Vagina (tissue), 2 donors: Measurements from ENCODE around the gene DGCR8. TPM values are rescaled to one million over a fixed set of nuclear protein-coding genes. Genes with fewer than 3 reads are reported as not detected.

Experiments used
- DNase-seq, 2 donors: peaks; one replicate each; pipeline ENCODE4 v3.0.0-alpha.2; 2017; ENCODE audit errors: extremely low spot score in 2 of 2
- H3K27ac ChIP-seq: fragments of 200-600 bp; sonication (generic); one replicate; pipeline ENCODE4 v1.5.1; 2019
- H3K27me3 ChIP-seq: fragments of 200-600 bp; sonication (generic); one replicate; pipeline ENCODE4 v1.5.1; 2019
- H3K36me3 ChIP-seq, 2 donors: fragments of 200-600 bp; sonication (generic); one replicate each; pipeline ENCODE4 v1.5.1; 2017 to 2019
- H3K4me1 ChIP-seq: fragments of 200-600 bp; sonication (generic); one replicate; pipeline ENCODE4 v1.5.1; 2019
- H3K4me3 ChIP-seq, 2 donors: fragments of 200-600 bp; sonication (generic); 1 replicate in 1 of 2; 2 replicates in 1 of 2; pipeline ENCODE4 v1.5.1; 2016 to 2019
- H3K9me3 ChIP-seq: fragments of 200-600 bp; sonication (generic); one replicate; pipeline ENCODE4 v1.5.1; 2019
- POLR2A ChIP-seq, 2 donors: fragments of 450-650 bp; IDR thresholded peaks; one replicate each; pipeline ENCODE4 v1.6.1; 2017; ENCODE audit warnings: antibody characterized with exemption in 2 of 2, mild to moderate bottlenecking in 2 of 2, moderate library complexity in 2 of 2
- POLR2AphosphoS5 ChIP-seq, 2 donors: sonication (generic); formaldehyde crosslinking; IDR thresholded peaks; one replicate each; pipeline ENCODE4 v1.9.0; 2017; ENCODE audit warnings: antibody characterized with exemption in 2 of 2, mild to moderate bottlenecking in 2 of 2, low read depth in 1 of 2; ENCODE audit not compliant: insufficient read depth in 1 of 2
- intact Hi-C: fragments of 100-400 bp; cut with DNase I; formaldehyde crosslinking; loops from one replicate; pipeline ENCODE4 v1.15.1; 2023
- total RNA-seq: library from RNA; depleted of rRNA; stranded (reverse); fragments of >200 nt; gene quantifications from one replicate; pipeline ENCODE4 v1.2.3, GENCODE V29; 2016
- TF ChIP-seq, protein P1 (sequence below), 3 experiments: fragments of 450-650 bp in 2 of 3; fragments of 200-600 bp in 1 of 3; sonication (generic) in 1 of 3; IDR thresholded peaks; one replicate each; pipeline ENCODE4 v1.5.1; 2017 to 2019; ENCODE audit warnings: antibody characterized with exemption in 3 of 3, mild to moderate bottlenecking in 2 of 3, moderate library complexity in 2 of 3

DGCR8 gene
- total RNA-seq, 1 donor from 2014 or later: 27.3 TPM

DNA sequence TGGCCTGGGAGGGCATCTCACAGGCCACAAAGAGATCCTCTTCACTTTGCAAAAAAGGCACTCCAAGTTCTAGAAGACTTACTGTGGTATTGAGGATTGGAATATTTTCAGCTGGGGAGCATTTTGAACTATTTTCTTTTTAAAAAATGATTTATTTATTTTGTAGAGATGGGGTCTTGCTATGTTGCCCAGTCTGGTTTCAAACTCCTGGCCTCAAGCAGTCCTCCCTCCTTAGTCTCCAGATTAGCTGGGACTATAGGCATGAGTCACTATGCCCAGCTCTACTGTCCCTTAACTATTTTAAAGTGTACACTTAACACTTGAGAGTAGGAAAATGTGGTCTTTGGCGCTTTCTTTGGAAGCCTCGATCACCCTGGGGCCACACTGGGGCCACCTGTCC lies 24.9 kb upstream of the DGCR8 start:
- no peaks in the 10 kb centered on the region for H3K4me1 ChIP-seq
- TF ChIP-seq POLR2A (IDR thresholded peaks at IDR 0.05): no peak
- no peak for TF ChIP-seq POLR2AphosphoS5 (IDR thresholded peaks at IDR 0.05; ENCODE audit: insufficient read depth in 1 of 2, low read depth in 1 of 2)
- TF ChIP-seq, protein P1, sequence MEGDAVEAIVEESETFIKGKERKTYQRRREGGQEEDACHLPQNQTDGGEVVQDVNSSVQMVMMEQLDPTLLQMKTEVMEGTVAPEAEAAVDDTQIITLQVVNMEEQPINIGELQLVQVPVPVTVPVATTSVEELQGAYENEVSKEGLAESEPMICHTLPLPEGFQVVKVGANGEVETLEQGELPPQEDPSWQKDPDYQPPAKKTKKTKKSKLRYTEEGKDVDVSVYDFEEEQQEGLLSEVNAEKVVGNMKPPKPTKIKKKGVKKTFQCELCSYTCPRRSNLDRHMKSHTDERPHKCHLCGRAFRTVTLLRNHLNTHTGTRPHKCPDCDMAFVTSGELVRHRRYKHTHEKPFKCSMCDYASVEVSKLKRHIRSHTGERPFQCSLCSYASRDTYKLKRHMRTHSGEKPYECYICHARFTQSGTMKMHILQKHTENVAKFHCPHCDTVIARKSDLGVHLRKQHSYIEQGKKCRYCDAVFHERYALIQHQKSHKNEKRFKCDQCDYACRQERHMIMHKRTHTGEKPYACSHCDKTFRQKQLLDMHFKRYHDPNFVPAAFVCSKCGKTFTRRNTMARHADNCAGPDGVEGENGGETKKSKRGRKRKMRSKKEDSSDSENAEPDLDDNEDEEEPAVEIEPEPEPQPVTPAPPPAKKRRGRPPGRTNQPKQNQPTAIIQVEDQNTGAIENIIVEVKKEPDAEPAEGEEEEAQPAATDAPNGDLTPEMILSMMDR (IDR thresholded peaks at IDR 0.05): no peak

DNA sequence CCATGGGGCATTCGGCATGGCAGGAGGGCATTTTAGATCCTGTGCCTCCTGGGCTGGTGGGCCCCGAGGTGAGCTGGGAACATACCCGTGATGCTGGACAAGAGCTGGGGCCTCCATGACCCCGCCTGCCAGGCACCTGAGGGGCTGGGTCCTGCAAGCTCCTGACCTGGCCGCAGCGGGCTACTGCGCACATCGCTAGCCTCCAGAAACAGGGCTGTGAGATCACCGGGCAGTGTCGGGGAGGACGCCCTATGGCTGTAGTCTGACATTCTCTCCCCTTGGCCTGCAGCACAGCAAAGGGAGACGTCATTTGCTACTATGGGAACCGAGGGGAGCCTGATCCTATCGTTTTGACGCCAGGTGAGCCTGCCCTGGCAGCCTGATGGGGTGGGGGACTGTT lies 24.4 kb upstream of the DGCR8 start:
- no peaks in the 10 kb centered on the region for H3K4me1 ChIP-seq

More for the DNA sequence above, 24.9 kb upstream of the DGCR8 start:
- intact Hi-C loops: no loop called here
- H3K36me3 ChIP-seq: peaks cover 0 to 34% of the 10 kb centered on the region in 2 donors
- no peaks in the 10 kb centered on the region for H3K9me3 ChIP-seq
- H3K27ac ChIP-seq: no peak overlapping the region
- H3K27me3 ChIP-seq: no peaks in the 10 kb centered on the region
- no peak for DNase-seq
- no peak overlapping the region for H3K4me3 ChIP-seq

DNA sequence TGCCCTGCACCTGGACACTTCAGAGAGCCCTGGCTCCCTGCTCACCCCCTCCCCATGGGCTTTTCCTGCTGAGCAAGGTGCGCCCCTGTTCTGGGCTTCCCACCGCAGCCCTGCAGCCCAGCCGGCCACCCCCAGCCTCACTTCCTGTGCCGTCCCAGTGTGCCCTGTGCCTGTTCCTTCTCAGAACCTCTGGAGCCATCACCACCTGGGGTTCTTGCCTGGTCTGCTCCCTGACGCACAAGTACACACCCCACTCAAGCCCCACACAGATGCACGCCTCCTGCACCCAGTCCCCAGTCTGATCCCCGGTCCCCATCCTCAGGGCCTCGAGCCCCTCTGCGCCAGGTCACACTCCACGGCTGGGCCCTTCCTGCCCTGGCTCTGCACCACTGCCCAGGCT lies 23.9 kb upstream of the DGCR8 start:
- intact Hi-C loops: no loop called here
- H3K4me3 ChIP-seq: no peak overlapping the region
- no peaks in the 10 kb centered on the region for H3K4me1 ChIP-seq
- DNase-seq: no peak
- H3K27me3 ChIP-seq: no peaks in the 10 kb centered on the region
- H3K9me3 ChIP-seq: no peaks in the 10 kb centered on the region
- H3K36me3 ChIP-seq: peaks cover 0 to 34% of the 10 kb centered on the region in 2 donors
- no peak for TF ChIP-seq POLR2A (IDR thresholded peaks at IDR 0.05)
- TF ChIP-seq, protein P1 (IDR thresholded peaks at IDR 0.05): no peak
- no peak for TF ChIP-seq POLR2AphosphoS5 (IDR thresholded peaks at IDR 0.05; ENCODE audit: insufficient read depth in 1 of 2, low read depth in 1 of 2)
- no peak overlapping the region for H3K27ac ChIP-seq

More for the DNA sequence above, 24.4 kb upstream of the DGCR8 start:
- intact Hi-C loops: no loop called here
- H3K27ac ChIP-seq: no peak overlapping the region
- H3K27me3 ChIP-seq: no peaks in the 10 kb centered on the region
- TF ChIP-seq POLR2AphosphoS5 (IDR thresholded peaks at IDR 0.05; ENCODE audit: insufficient read depth in 1 of 2, low read depth in 1 of 2): no peak
- TF ChIP-seq POLR2A (IDR thresholded peaks at IDR 0.05): no peak
- TF ChIP-seq, protein P1 (IDR thresholded peaks at IDR 0.05): no peak
- peak in 1 of 2 donors; percentile 77 for DNase-seq
- H3K9me3 ChIP-seq: no peaks in the 10 kb centered on the region
- H3K4me3 ChIP-seq: no peak overlapping the region
- peaks cover 0 to 34% of the 10 kb centered on the region in 2 donors for H3K36me3 ChIP-seq

DNA sequence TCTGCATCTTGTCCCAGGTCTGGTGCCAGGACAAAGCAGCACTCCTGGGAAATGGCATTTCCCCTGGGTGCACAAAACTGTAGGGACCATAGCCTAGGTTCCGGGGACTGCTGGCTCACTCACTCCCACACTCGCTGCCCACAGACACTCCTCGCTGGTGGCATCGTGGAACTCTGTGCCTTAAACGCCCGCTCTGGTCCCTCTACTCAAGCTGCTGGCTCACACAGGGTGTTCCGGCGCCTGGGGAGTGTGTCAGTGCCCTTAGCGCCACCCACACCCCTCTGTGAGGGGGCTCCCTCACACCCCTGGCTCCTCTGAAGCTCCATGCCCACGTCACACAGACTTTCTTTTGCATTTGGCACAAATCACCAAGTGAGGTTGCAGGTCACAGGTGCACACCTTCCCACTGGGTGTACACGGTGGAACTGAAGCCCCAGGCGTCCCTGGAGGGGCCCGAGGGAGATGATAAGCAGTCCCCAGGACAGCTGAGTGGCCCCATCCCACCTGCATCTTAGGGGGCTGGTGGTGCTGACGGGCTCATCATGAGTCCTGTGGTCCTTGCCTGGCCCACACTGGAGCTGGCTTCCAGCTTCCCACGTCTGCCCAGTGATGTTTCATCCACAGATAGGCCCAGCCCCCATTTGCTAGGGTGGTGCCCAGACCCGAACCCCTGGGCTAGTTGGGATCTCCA lies 23.2 kb upstream of the DGCR8 start:
- peaks cover 0 to 34% of the 10 kb centered on the region in 2 donors for H3K36me3 ChIP-seq

More for the DNA sequence above, 23.2 kb upstream of the DGCR8 start:
- no peak overlapping the region for H3K27ac ChIP-seq
- intact Hi-C loops: no loop called here
- TF ChIP-seq POLR2A (IDR thresholded peaks at IDR 0.05) (no peak), POLR2AphosphoS5 (IDR thresholded peaks at IDR 0.05; ENCODE audit: insufficient read depth in 1 of 2, low read depth in 1 of 2) (no peak)
- TF ChIP-seq, protein P1 (IDR thresholded peaks at IDR 0.05): no peak
- no peak for DNase-seq
- H3K27me3 ChIP-seq: no peaks in the 10 kb centered on the region
- no peaks in the 10 kb centered on the region for H3K4me1 ChIP-seq
- H3K9me3 ChIP-seq: no peaks in the 10 kb centered on the region
- no peak overlapping the region for H3K4me3 ChIP-seq
